ENCODE measurements around the gene B4GALNT3. TPM values are rescaled to one million over a fixed set of nuclear protein-coding genes. Genes with fewer than 3 reads are reported as not detected.

B4GALNT3 gene
- total RNA-seq, 4 donors from 2014 or later, result under 0.01 to 0.80 (median 0.36) TPM

DNA sequence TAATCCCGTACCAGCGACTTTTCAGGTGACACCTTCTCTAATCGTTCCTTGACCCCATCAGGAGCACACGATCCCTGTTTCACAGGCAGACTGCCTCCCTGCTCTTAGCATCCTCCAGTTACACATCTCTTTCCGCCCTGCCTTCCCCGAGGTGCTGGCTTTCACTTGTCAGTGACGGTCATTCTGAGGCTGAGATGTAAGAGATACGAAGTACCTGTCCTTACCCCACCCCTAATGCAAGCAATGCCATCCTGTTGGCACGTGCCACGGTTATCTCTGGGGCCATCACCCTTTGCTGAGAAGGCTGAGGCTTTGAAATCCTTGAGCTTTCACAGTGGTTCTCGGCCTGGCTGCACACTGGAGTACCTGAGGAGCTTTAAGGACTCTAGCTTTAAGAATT lies 24.4 kb downstream of the B4GALNT3 start:
- Histone ChIP-seq H3K27ac (replicated peaks in 1 of 4) (no peak overlapping the region), H3K36me3 (no peaks in the 10 kb centered on the region), H3K4me3 (no peak overlapping the region), H3K9me3 (peaks cover 0 to 6% (median 3%) of the 10 kb centered on the region in 4 donors), H3K4me1 (peaks cover 12 to 16% (median 14%) of the 10 kb centered on the region in 4 donors), H3K27me3 (peaks cover 0 to 9% (median 0%) of the 10 kb centered on the region in 4 donors)
- TF ChIP-seq POLR2AphosphoS5 (IDR thresholded peaks at IDR 0.05), result no peak
- no peak for TF ChIP-seq CTCF (IDR thresholded peaks at IDR 0.05)
- TF ChIP-seq POLR2A (IDR thresholded peaks at IDR 0.05; ENCODE audit: low read depth), result no peak
- no peak for TF ChIP-seq EP300 (IDR thresholded peaks at IDR 0.05)
- WGBS, result 83% methylated on average over 11 of the region's 11 CpGs
- intact Hi-C loops (cut with DNase I), result no loop called here
- no peak for DNase-seq (ENCODE audit: extremely low spot score)

GRCh38 chr12:490260-490659 lies 30.5 kb downstream of the B4GALNT3 start:
- intact Hi-C loops (cut with DNase I), result no loop called here
- no peak for DNase-seq (ENCODE audit: extremely low spot score)
- Histone ChIP-seq H3K27me3 (peaks cover 0 to under 1% (median 0%) of the 10 kb centered on the region in 4 donors), H3K9me3 (peaks cover 0 to 28% (median 18%) of the 10 kb centered on the region in 4 donors), H3K4me3 (no peak overlapping the region), H3K27ac (replicated peaks in 1 of 4) (no peak overlapping the region), H3K4me1 (peaks cover 0 to 2% (median 0%) of the 10 kb centered on the region in 4 donors), H3K36me3 (no peaks in the 10 kb centered on the region)
- TF ChIP-seq EP300 (IDR thresholded peaks at IDR 0.05), result no peak
- no peak for TF ChIP-seq POLR2AphosphoS5 (IDR thresholded peaks at IDR 0.05)
- no peak for TF ChIP-seq CTCF (IDR thresholded peaks at IDR 0.05)
- no peak for TF ChIP-seq POLR2A (IDR thresholded peaks at IDR 0.05; ENCODE audit: low read depth)

DNA sequence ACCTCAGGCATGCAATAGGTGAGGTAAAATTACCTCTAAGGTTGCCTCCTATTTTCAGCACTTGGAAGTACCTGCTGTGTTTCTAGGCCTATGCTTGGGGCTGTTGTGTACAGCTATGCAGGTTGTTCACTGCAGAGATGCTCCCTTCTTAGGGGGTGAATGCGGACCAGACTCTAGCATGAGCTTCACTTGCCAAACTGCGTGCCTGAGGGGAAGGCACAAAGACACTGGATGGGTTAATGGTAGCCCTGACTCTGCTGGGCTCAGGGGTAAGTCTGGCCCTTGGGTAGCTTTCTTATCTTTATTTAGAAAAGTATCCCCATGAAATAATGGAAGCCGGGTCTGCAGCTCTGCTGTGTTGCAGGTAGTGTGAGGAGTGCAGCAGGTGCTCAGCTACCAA lies 35.7 kb downstream of the B4GALNT3 start:
- Histone ChIP-seq H3K27ac (replicated peaks in 1 of 4) (no peak overlapping the region), H3K36me3 (no peaks in the 10 kb centered on the region), H3K9me3 (peaks cover 0 to 10% (median 4%) of the 10 kb centered on the region in 4 donors), H3K27me3 (peaks cover 0 to 13% (median 0%) of the 10 kb centered on the region in 4 donors), H3K4me3 (no peak overlapping the region), H3K4me1 (peaks cover 0 to 2% (median 0%) of the 10 kb centered on the region in 4 donors)
- 80% methylated on average over 3 of the region's 3 CpGs for WGBS
- intact Hi-C loops (cut with DNase I), result no loop called here
- no peak for DNase-seq (ENCODE audit: extremely low spot score)
- TF ChIP-seq POLR2A (IDR thresholded peaks at IDR 0.05; ENCODE audit: low read depth), result no peak
- no peak for TF ChIP-seq CTCF (IDR thresholded peaks at IDR 0.05)
- TF ChIP-seq EP300 (IDR thresholded peaks at IDR 0.05), result no peak
- no peak for TF ChIP-seq POLR2AphosphoS5 (IDR thresholded peaks at IDR 0.05)

DNA sequence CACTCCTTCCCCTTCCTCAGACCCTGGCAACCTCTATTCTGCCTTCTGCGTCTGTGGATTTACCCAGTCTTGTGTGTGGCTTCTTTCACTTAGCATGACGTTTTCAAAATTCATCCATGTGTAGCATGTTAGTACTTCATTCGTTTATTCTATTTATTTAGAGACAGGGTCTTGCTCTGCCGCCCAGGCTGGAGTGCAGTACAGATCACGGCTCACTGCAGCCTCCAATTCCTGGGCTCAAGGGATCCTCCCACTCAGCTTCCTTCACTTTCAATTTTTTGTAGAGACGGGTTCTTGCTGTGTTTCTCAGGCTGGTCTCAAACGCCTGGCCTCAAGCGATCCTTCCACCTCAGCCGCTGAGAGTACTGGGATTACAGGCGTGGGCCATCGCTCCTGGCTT lies 37.0 kb downstream of the B4GALNT3 start:
- no peak overlapping the region for H3K27ac ChIP-seq (replicated peaks in 1 of 4)
- no peak for DNase-seq (ENCODE audit: extremely low spot score)
- H3K4me3 ChIP-seq, result no peak overlapping the region
- 88% methylated on average over 11 of the region's 11 CpGs for WGBS
- H3K36me3 ChIP-seq, result no peaks in the 10 kb centered on the region
- TF ChIP-seq POLR2AphosphoS5 (IDR thresholded peaks at IDR 0.05), result no peak
- no peak for TF ChIP-seq POLR2A (IDR thresholded peaks at IDR 0.05; ENCODE audit: low read depth)
- TF ChIP-seq EP300 (IDR thresholded peaks at IDR 0.05), result no peak
- no peak for TF ChIP-seq CTCF (IDR thresholded peaks at IDR 0.05)
- no peaks in the 10 kb centered on the region for H3K9me3 ChIP-seq
- intact Hi-C loops (cut with DNase I), result no loop called here
- peaks cover 0 to 13% (median 0%) of the 10 kb centered on the region in 4 donors for H3K27me3 ChIP-seq
- H3K4me1 ChIP-seq, result peaks cover 0 to 2% (median 0%) of the 10 kb centered on the region in 4 donors
